T-cell (primary cell): ENCODE results near the gene MAP3K3. TPM values are rescaled to one million over a fixed set of nuclear protein-coding genes. Genes with fewer than 3 reads are reported as not detected.
A peak's percentile ranks its signal among the peaks of the same experiment; 100 is the strongest.
"Not testable (repeated sequence)": the region's sequence is repeated elsewhere in the genome, so short reads cannot be mapped to it uniquely, and the experiment has no call there.

Experiments used
- ATAC-seq, 4 experiments: fragments of 200-7000 bp in 3 of 4; fragments of 150-1000 bp in 1 of 4; cut with Tn5 transposase; replicated peaks in 1 of 4; 1 replicate in 3 of 4; 2 replicates in 1 of 4; pipeline ENCODE4 v1.10.0; 2021; ENCODE audit warnings: moderate library complexity in 3 of 4, mild to moderate bottlenecking in 2 of 4, moderate number of reproducible peaks in 1 of 4
- CTCF ChIA-PET, 2 donors: fragments of 300-600 bp; sonication (Branson Sonifier 250); formaldehyde crosslinking; loops; one replicate each; lab custom pipeline; 2022; ENCODE audit warnings: antibody characterized with exemption in 2 of 2; lab: Charles Lee
- POLR2A ChIA-PET, 2 donors: fragments of 300-600 bp; sonication (Branson Sonifier 250); formaldehyde crosslinking; loops; one replicate each; lab custom pipeline; 2022; ENCODE audit warnings: antibody characterized with exemption in 2 of 2; lab: Charles Lee
- DNase-seq, 35 experiments: peaks; one replicate each; pipeline versions ENCODE4 v3.0.0 to v3.0.0-alpha.2; 2013 to 2023
- H3K27ac ChIP-seq: one replicate; pipeline ENCODE4 v1.5.1; 2013; ENCODE audit warnings: low read length
- H3K27me3 ChIP-seq, 2 experiments: replicated peaks in 1 of 2; 1 replicate in 1 of 2; 2 replicates in 1 of 2; pipeline versions ENCODE4 v1.6.1 to v1.7.0; 2013; ENCODE audit warnings: low read length in 1 of 2, mixed read lengths in 1 of 2; ENCODE audit not compliant: control insufficient read depth in 2 of 2, insufficient read depth in 2 of 2; ENCODE audit errors: extremely low read depth in 1 of 2
- H3K36me3 ChIP-seq, 2 donors: 1 replicate in 1 of 2; 2 replicates in 1 of 2; pipeline versions ENCODE4 v1.6.1 to v1.7.0; 2013; ENCODE audit warnings: low read length in 1 of 2; ENCODE audit not compliant: control insufficient read depth in 2 of 2, insufficient read depth in 1 of 2; ENCODE audit errors: extremely low read depth in 1 of 2
- H3K4me1 ChIP-seq, 2 experiments: 1 replicate in 1 of 2; 2 replicates in 1 of 2; pipeline versions ENCODE4 v1.6.1 to v1.7.0; 2013; ENCODE audit warnings: low read length in 2 of 2, mixed read lengths in 1 of 2; ENCODE audit not compliant: insufficient read depth in 2 of 2, control insufficient read depth in 1 of 2; ENCODE audit errors: extremely low read depth in 1 of 2
- H3K4me3 ChIP-seq, 2 donors: 1 replicate in 1 of 2; 2 replicates in 1 of 2; pipeline versions ENCODE4 v1.5.1 to v1.7.0; 2013; ENCODE audit warnings: mild to moderate bottlenecking in 2 of 2, low read length in 1 of 2, moderate library complexity in 1 of 2; ENCODE audit not compliant: control insufficient read depth in 1 of 2; ENCODE audit errors: extremely low read depth in 1 of 2
- H3K9me3 ChIP-seq: 2 replicates; pipeline ENCODE4 v1.7.0; 2013
- H3K27ac Mint-ChIP-seq, 2 donors: one replicate each; pipeline ENCODE4 v1.8.0; 2020 to 2021; ENCODE audit warnings: mild to moderate bottlenecking in 2 of 2, mixed read lengths in 2 of 2
- H3K27me3 Mint-ChIP-seq, 2 donors: one replicate each; pipeline ENCODE4 v1.8.0; 2021 to 2022; ENCODE audit warnings: mixed read lengths in 2 of 2
- H3K36me3 Mint-ChIP-seq: one replicate; pipeline ENCODE4 v1.8.0; 2021; ENCODE audit warnings: mixed read lengths
- H3K4me1 Mint-ChIP-seq, 3 donors: one replicate each; pipeline ENCODE4 v1.8.0; 2020 to 2022; ENCODE audit warnings: mixed read lengths in 3 of 3, mild to moderate bottlenecking in 1 of 3
- H3K4me3 Mint-ChIP-seq, 3 donors: one replicate each; pipeline ENCODE4 v1.8.0; 2020 to 2022; ENCODE audit warnings: mild to moderate bottlenecking in 3 of 3, mixed read lengths in 3 of 3, moderate library complexity in 3 of 3
- H3K9me3 Mint-ChIP-seq, 3 donors: one replicate each; pipeline ENCODE4 v1.8.0; 2020 to 2022; ENCODE audit warnings: mixed read lengths in 3 of 3
- WGBS: methylation state at CpG from one replicate; pipeline ENCODE4 v1.1.5; 2013; ENCODE audit warnings: missing lambda C conversion rate; ENCODE audit not compliant: insufficient coverage; 5-methylcytosine and 5-hydroxymethylcytosine counted together
- total RNA-seq, 35 experiments: library from RNA in 6 of 35; stranded (reverse) in 6 of 35; fragments of 120-200 nt in 1 of 35; gene quantifications; one replicate each; pipeline versions ENCODE4 v1.2.1 to v1.2.4 and lab custom pipeline; 2013 to 2026

MAP3K3 gene
- total RNA-seq, 5 donors from 2014 or later (not counting 1 experiment from before 2014, with no cell fraction given) = 71.0 to 91.1 (median 85.4) TPM

GRCh38 chr17:63714550-63715277 lies 92.5 kb downstream of the MAP3K3 start:
- Histone ChIP-seq H3K4me3 (no peak overlapping the region), H3K27ac (no peak overlapping the region), H3K36me3 (peaks cover 10 to 36% of the 10 kb centered on the region in 2 donors), H3K4me1 (peaks cover 5 to 12% of the 10 kb centered on the region in 2 experiments), H3K27me3 (no peaks in the 10 kb centered on the region), H3K9me3 (no peaks in the 10 kb centered on the region)
- Mint-ChIP-seq H3K27ac (peak overlapping the region in 1 of 2 donors; percentile 34), H3K4me3 (no peak overlapping the region), H3K9me3 (no peaks in the 10 kb centered on the region), H3K36me3 (peaks cover 10% of the 10 kb centered on the region), H3K4me1 (peaks cover 10 to 18% (median 14%) of the 10 kb centered on the region in 3 donors), H3K27me3 (no peaks in the 10 kb centered on the region)
- ChIA-PET CTCF (interaction anchor here in 1 of 2 donors (0.5 kb wide), 1 partner anchor 54 kb away, joined by 6 read pairs; no protein-coding TSS in a partner anchor), POLR2A (no interaction called here)
- 97% methylated on average over 9 of the region's 10 CpGs for WGBS
- ATAC-seq = no peak
- DNase-seq = no peak

- Mint-ChIP-seq H3K9me3 (no peaks in the 10 kb centered on the region), H3K27me3 (no peaks in the 10 kb centered on the region), H3K36me3 (peaks cover 10% of the 10 kb centered on the region), H3K27ac (no peak overlapping the region), H3K4me3 (no peak overlapping the region), H3K4me1 (peaks cover 0 to 6% (median 2%) of the 10 kb centered on the region in 3 donors)
- 100% methylated on average over 1 of the region's 3 CpGs for WGBS
- no peak for ATAC-seq
- ChIA-PET CTCF (interaction anchor here (0.6 to 1.0 kb wide), 2 partner anchors 9 to 123 kb away, joined by 3 read pairs; no protein-coding TSS in a partner anchor), POLR2A (interaction anchor here in 1 of 2 donors (0.9 kb wide), 1 partner anchor 57 kb away, joined by 3 read pairs; the partner anchor contains the start of gene CCDC47)
- DNase-seq = no peak
- Histone ChIP-seq H3K9me3 (no peaks in the 10 kb centered on the region), H3K4me1 (no peaks in the 10 kb centered on the region), H3K4me3 (no peak overlapping the region), H3K27ac (no peak overlapping the region), H3K27me3 (no peaks in the 10 kb centered on the region), H3K36me3 (peaks cover 10 to 35% of the 10 kb centered on the region in 2 donors)
Measured at GRCh38 chr17:63716426-63716825, 94.2 kb downstream of the MAP3K3 start.

GRCh38 chr17:63718988-63719387 lies 96.8 kb downstream of the MAP3K3 start:
- WGBS = 97% methylated on average over 3 of the region's 5 CpGs
- H3K4me3 ChIP-seq = no peak overlapping the region
- ATAC-seq (no peak), DNase-seq (no peak)
- H3K9me3 Mint-ChIP-seq = no peaks in the 10 kb centered on the region
- H3K27me3 ChIP-seq = no peaks in the 10 kb centered on the region
- POLR2A ChIA-PET = no interaction called here
- H3K36me3 Mint-ChIP-seq = peaks cover 18% of the 10 kb centered on the region
- H3K36me3 ChIP-seq = peaks cover 10 to 19% of the 10 kb centered on the region in 2 donors
- H3K4me3 Mint-ChIP-seq = no peak overlapping the region
- peaks cover 0 to 7% (median 2%) of the 10 kb centered on the region in 3 donors for H3K4me1 Mint-ChIP-seq
- H3K4me1 ChIP-seq = no peaks in the 10 kb centered on the region
- H3K27ac Mint-ChIP-seq = no peak overlapping the region
- no peaks in the 10 kb centered on the region for H3K27me3 Mint-ChIP-seq
- H3K9me3 ChIP-seq = no peaks in the 10 kb centered on the region
- H3K27ac ChIP-seq = no peak overlapping the region
- CTCF ChIA-PET = no interaction called here

GRCh38 chr17:63720194-63720593 lies 98.0 kb downstream of the MAP3K3 start:
- H3K27me3 Mint-ChIP-seq, ATAC-seq, H3K4me1 Mint-ChIP-seq, H3K27ac ChIP-seq, DNase-seq, H3K27me3 ChIP-seq, H3K4me3 ChIP-seq, H3K4me3 Mint-ChIP-seq, CTCF ChIA-PET, H3K9me3 ChIP-seq, H3K27ac Mint-ChIP-seq, H3K9me3 Mint-ChIP-seq, H3K4me1 ChIP-seq, POLR2A ChIA-PET: not testable (repeated sequence)
- WGBS = 100% methylated on average over 1 of the region's 5 CpGs
- peaks cover 1 to 18% of the 10 kb centered on the region in 2 donors for H3K36me3 ChIP-seq
- peaks cover 18% of the 10 kb centered on the region for H3K36me3 Mint-ChIP-seq

- no peak overlapping the region for H3K4me3 ChIP-seq
- CTCF ChIA-PET = interaction anchor here (0.7 to 1.5 kb wide), 3 partner anchors 13 to 110 kb away, joined by 3 to 4 read pairs (median 3); no protein-coding TSS in a partner anchor
- H3K27ac Mint-ChIP-seq = no peak overlapping the region
- H3K4me3 Mint-ChIP-seq = no peak overlapping the region
- H3K4me1 Mint-ChIP-seq = peaks cover 0 to 3% (median 2%) of the 10 kb centered on the region in 3 donors
- no peaks in the 10 kb centered on the region for H3K4me1 ChIP-seq
- no peaks in the 10 kb centered on the region for H3K27me3 Mint-ChIP-seq
- no peaks in the 10 kb centered on the region for H3K9me3 ChIP-seq
- POLR2A ChIA-PET = no interaction called here
- H3K36me3 Mint-ChIP-seq = peaks cover 21% of the 10 kb centered on the region
- H3K27ac ChIP-seq = no peak overlapping the region
- H3K36me3 ChIP-seq = peaks cover 0 to 24% of the 10 kb centered on the region in 2 donors
- ATAC-seq (no peak), DNase-seq (no peak)
- WGBS = no CpG with 5 or more reads among the region's 2 CpGs
- H3K27me3 ChIP-seq = no peaks in the 10 kb centered on the region
- no peaks in the 10 kb centered on the region for H3K9me3 Mint-ChIP-seq
Measured at GRCh38 chr17:63722403-63722802, 100.2 kb downstream of the MAP3K3 start.

GRCh38 chr17:63735691-63736090 lies 113.5 kb downstream of the MAP3K3 start:
- ATAC-seq = no peak
- peak overlapping the region in 1 of 2 donors; percentile 62 for H3K27ac Mint-ChIP-seq
- H3K9me3 Mint-ChIP-seq = no peaks in the 10 kb centered on the region
- Histone ChIP-seq H3K4me3 (no peak overlapping the region), H3K27ac (no peak overlapping the region), H3K4me1 (peaks cover 4 to 10% of the 10 kb centered on the region in 2 experiments), H3K36me3 (peaks cover 0 to 4% of the 10 kb centered on the region in 2 donors), H3K27me3 (no peaks in the 10 kb centered on the region), H3K9me3 (no peaks in the 10 kb centered on the region)
- H3K4me3 Mint-ChIP-seq = no peak overlapping the region
- WGBS = 100% methylated on average over 3 of the region's 8 CpGs
- no peak for DNase-seq
- H3K36me3 Mint-ChIP-seq = peaks cover 4% of the 10 kb centered on the region
- no peaks in the 10 kb centered on the region for H3K27me3 Mint-ChIP-seq
- peaks cover 13 to 22% (median 18%) of the 10 kb centered on the region in 3 donors for H3K4me1 Mint-ChIP-seq
- POLR2A ChIA-PET = no interaction called here
- CTCF ChIA-PET = interaction anchor here (0.6 to 0.8 kb wide), 2 partner anchors 37 to 100 kb away, joined by 3 to 5 read pairs; partner anchors contain the start of gene CCDC47 (in 1 of the 2)
